Measurements from ENCODE around the gene ATP8A2. TPM values are rescaled to one million over a fixed set of nuclear protein-coding genes. Genes with fewer than 3 reads are reported as not detected.
A peak's percentile ranks its signal among the peaks of the same experiment; 100 is the strongest.

The ATP8A2 gene
- total and polyA plus RNA-seq, 2 of the 8 experiments (the other 6 are each of a cell fraction or from before 2014, with no cell fraction given) = 2.4 to 8.3 TPM

- no peak overlapping the region for H2BK20ac ChIP-seq (ENCODE audit: low read length)
- peaks cover 2 to 16% (median 4%) of the 10 kb centered on the region in 4 experiments; a peak in 6 of 7 replicates for H3K4me1 ChIP-seq (replicated peaks in 1 of 4; ENCODE audit: control insufficient read depth in 3 of 4, insufficient read depth in 4 of 4, low read length in 3 of 4)
- H2BK12ac ChIP-seq (ENCODE audit: low read depth, low read length) = peak overlapping the region; percentile 53; the same call in 1 of the 2 replicates
- no peaks in the 10 kb centered on the region for H3K79me2 ChIP-seq (ENCODE audit: control insufficient read depth in 1 of 2, insufficient read depth in 2 of 2, low read length in 2 of 2)
- no peaks in the 10 kb centered on the region for H4K20me1 ChIP-seq (replicated peaks in 1 of 2; ENCODE audit: control insufficient read depth in 1 of 2, insufficient read depth in 2 of 2, low read length in 2 of 2)
- no peak overlapping the region for H4K5ac ChIP-seq (ENCODE audit: insufficient read length, low read depth, low read length)
- POLR2A ChIA-PET (ENCODE audit: partially characterized antibody) = no interaction called here
- H3K56ac ChIP-seq (replicated peaks; ENCODE audit: insufficient read length, low read depth, low read length) = no peak overlapping the region
- H3K23ac ChIP-seq (ENCODE audit: insufficient read length) = no peak overlapping the region
- H3K4me3 ChIP-seq (ENCODE audit: extremely low read depth in 1 of 4, insufficient read depth in 2 of 4, low read depth in 3 of 4, low read length in 4 of 4) = no peak overlapping the region
- H3K36me3 ChIP-seq (ENCODE audit: control insufficient read depth in 2 of 4, insufficient read depth in 4 of 4, low read length in 3 of 4) = no peaks in the 10 kb centered on the region
- no peaks in the 10 kb centered on the region; the same call in 1 of the 2 replicates for H3K79me1 ChIP-seq (ENCODE audit: low read depth, low read length)
- no peak overlapping the region for H3K4ac ChIP-seq (replicated peaks; ENCODE audit: insufficient read length, low read depth, low read length)
- no peak overlapping the region for H3K14ac ChIP-seq (ENCODE audit: insufficient read length)
- no peak overlapping the region for H2BK15ac ChIP-seq (ENCODE audit: low read length)
- H3K4me2 ChIP-seq (ENCODE audit: insufficient read depth in 1 of 2, low read depth in 2 of 2, low read length in 2 of 2) = no peak overlapping the region; a peak in 1 of 4 replicates
- no peaks in the 10 kb centered on the region for H3K27me3 ChIP-seq (replicated peaks in 1 of 4; ENCODE audit: control insufficient read depth in 3 of 4, extremely low read depth in 1 of 4, insufficient read depth in 3 of 4, low read length in 3 of 4)
- no peak overlapping the region for H2BK120ac ChIP-seq (replicated peaks; ENCODE audit: low read depth, low read length)
- 83% methylated on average over 8 of the region's 8 CpGs; no CpG with 5 or more reads in 1 of the 2 experiments for WGBS, 2 experiments (ENCODE audit: extremely low coverage in 1 of 2, insufficient coverage in 1 of 2, insufficient read length in 1 of 2, insufficient replicate concordance in 2 of 2, low coverage in 1 of 2, low lambda C conversion rate in 2 of 2, missing lambda C conversion rate in 1 of 2)
- DNase-seq (ENCODE audit: low read depth in 1 of 2, low spot score in 2 of 2) = no peak
- no peaks in the 10 kb centered on the region for H3K9me3 ChIP-seq (ENCODE audit: insufficient read depth in 2 of 2, low read depth in 1 of 2, low read length in 1 of 2)
- H3K18ac ChIP-seq (ENCODE audit: extremely low read depth, low read length) = no peak overlapping the region; the same call in 1 of the 2 replicates
- no peak overlapping the region for H3K9ac ChIP-seq (replicated peaks in 1 of 4; ENCODE audit: extremely low read depth in 1 of 4, low read depth in 3 of 4, low read length in 3 of 4)
- H2AK5ac ChIP-seq (ENCODE audit: low read depth, low read length) = no peak overlapping the region
- no peak overlapping the region for H3K27ac ChIP-seq (ENCODE audit: low read depth, low read length)
- CTCF ChIA-PET (ENCODE audit: partially characterized antibody) = interaction anchor here (0.5 to 2.7 kb wide), 7 partner anchors 16 to 60 kb away, joined by 3 to 7 read pairs (median 3); no protein-coding TSS in a partner anchor
- no peak overlapping the region for H2BK5ac ChIP-seq (ENCODE audit: low read depth, low read length)
- peak; percentile 32 for FAIRE-seq
- peak overlapping the region; percentile 34 for H4K91ac ChIP-seq (replicated peaks; ENCODE audit: insufficient read length, low read length)
- no peaks in the 10 kb centered on the region for H3K23me2 ChIP-seq (ENCODE audit: low read depth, low read length)
- H4K8ac ChIP-seq (ENCODE audit: extremely low read depth, insufficient read depth, low read length) = no peak overlapping the region
- no peak overlapping the region for H2AFZ ChIP-seq (ENCODE audit: low read length)
- TF ChIP-seq ATF2 (IDR thresholded peaks at IDR 0.05; ENCODE audit: low read length) (no peak), SRF (IDR thresholded peaks at IDR 0.05; ENCODE audit: low read depth, low read length) (no peak)
These were observed 510.9 kb downstream of the ATP8A2 start for GRCh38 chr13:25882466-25883357.

Data from H1 (cell line).